OCI-LY7 (cell line): ENCODE measurements around the gene TOMM5. TPM values are rescaled to one million over a fixed set of nuclear protein-coding genes. Genes with fewer than 3 reads are reported as not detected.
A peak's percentile ranks its signal among the peaks of the same experiment; 100 is the strongest.

ENCODE experiments used
- Bru-seq: library from RNA; stranded (reverse); fragments of 400-500 nt; gene quantifications from one replicate; lab custom pipeline; 2021; lab: Mats Ljungman, UMichigan
- BruChase-seq, 2 experiments: library from RNA; stranded (reverse); fragments of 400-500 nt; gene quantifications; one replicate each; lab custom pipeline; 2021; lab: Mats Ljungman, UMichigan
- BruUV-seq: library from RNA; stranded (reverse); fragments of 400-500 nt; replicated peaks from 2 replicates; lab custom pipeline; 2021; lab: Mats Ljungman, UMichigan
- CTCF ChIA-PET: fragments of 300-600 bp; sonication (Branson Sonifier 250); formaldehyde crosslinking; loops from one replicate; lab custom pipeline; 2022; ENCODE audit warnings: antibody characterized with exemption; ENCODE audit not compliant: unreplicated experiment; lab: Charles Lee
- POLR2A ChIA-PET: fragments of 300-600 bp; sonication (Branson Sonifier 250); formaldehyde crosslinking; loops from one replicate; lab custom pipeline; 2022; ENCODE audit warnings: antibody characterized with exemption; lab: Charles Lee
- DNase-seq: peaks from one replicate; pipeline ENCODE4 v3.0.0-alpha.2; 2015; ENCODE audit warnings: low spot score
- H2AFZ ChIP-seq: fragments of 200-600 bp; sonication (generic), shearing (Covaris generic); 2 replicates; pipeline ENCODE4 v1.6.1; 2014; ENCODE audit warnings: mild to moderate bottlenecking, antibody characterized with exemption, low read length, moderate library complexity
- H3K27ac ChIP-seq: fragments of 200-600 bp; sonication (generic); 2 replicates; pipeline ENCODE4 v1.5.1; 2014; ENCODE audit warnings: mixed run types, low read depth, mild to moderate bottlenecking, moderate library complexity, low read length, inconsistent platforms; ENCODE audit not compliant: poor library complexity, severe bottlenecking
- H3K36me3 ChIP-seq: fragments of 200-600 bp; sonication (generic); 2 replicates; pipeline ENCODE4 v1.6.1; 2014; ENCODE audit warnings: mild to moderate bottlenecking, antibody characterized with exemption, low read length, moderate library complexity, mixed read lengths; ENCODE audit not compliant: insufficient read depth
- H3K4me1 ChIP-seq: fragments of 200-600 bp; sonication (generic); 2 replicates; pipeline ENCODE4 v1.5.1; 2014; ENCODE audit warnings: mild to moderate bottlenecking, low read length; ENCODE audit not compliant: insufficient read depth, poor library complexity, severe bottlenecking
- H3K4me2 ChIP-seq: fragments of 200-600 bp; sonication (generic); 2 replicates; pipeline ENCODE4 v1.6.1; 2014; ENCODE audit warnings: mild to moderate bottlenecking, low read length
- H3K4me3 ChIP-seq: fragments of 200-600 bp; sonication (generic); 2 replicates; pipeline ENCODE4 v1.5.1; 2014; ENCODE audit warnings: mild to moderate bottlenecking, low read depth, low read length; ENCODE audit not compliant: poor library complexity, severe bottlenecking
- H3K79me2 ChIP-seq: fragments of 200-600 bp; sonication (generic); 2 replicates; pipeline ENCODE4 v1.6.1; 2016; ENCODE audit warnings: low read depth, mild to moderate bottlenecking, low read length, moderate library complexity, mixed read lengths; ENCODE audit not compliant: insufficient read depth
- H3K9me2 ChIP-seq: fragments of 200-600 bp; sonication (generic); 2 replicates; pipeline ENCODE4 v1.6.1; 2016; ENCODE audit warnings: mild to moderate bottlenecking, low read length, mixed read lengths; ENCODE audit not compliant: insufficient read depth
- H3K9me3 ChIP-seq: fragments of 200-600 bp; sonication (generic); 2 replicates; pipeline ENCODE4 v1.6.1; 2014; ENCODE audit warnings: mild to moderate bottlenecking, mixed run types, low read length, mixed read lengths
- H4K20me1 ChIP-seq: fragments of 200-600 bp; sonication (generic); 2 replicates; pipeline ENCODE4 v1.6.1; 2014; ENCODE audit warnings: mild to moderate bottlenecking, antibody characterized with exemption, low read length, moderate library complexity, mixed read lengths; ENCODE audit not compliant: insufficient read depth
- CTCF ChIP-seq: fragments of 200-600 bp; sonication (generic); conservative IDR thresholded peaks from 2 replicates; pipeline ENCODE4 v1.5.1; 2014; ENCODE audit warnings: mild to moderate bottlenecking, antibody characterized with exemption, low read length, moderate library complexity, mixed read lengths
- EZH2phosphoT487 ChIP-seq: fragments of 200-600 bp; sonication (generic); IDR thresholded peaks from 2 replicates; pipeline ENCODE4 v1.6.1; 2018; ENCODE audit warnings: low read depth, borderline replicate concordance, mild to moderate bottlenecking, mixed run types, antibody characterized with exemption, low read length, moderate library complexity, mixed read lengths
- intact Hi-C: fragments of 100-400 bp; cut with micrococcal nuclease; formaldehyde crosslinking; loops from one replicate; pipeline ENCODE4 v1.10.0; 2022; ENCODE audit not compliant: unreplicated experiment
- long read RNA-seq: library from polyadenylated mRNA; stranded (forward); transcript quantifications from one replicate; pipeline ENCODE4 v2.0.0, GENCODE V29; 2022
- total RNA-seq, 2 experiments: library from RNA; depleted of rRNA in 1 of 2; stranded (reverse); fragments of >200 nt in 1 of 2; shearing (Covaris generic) in 1 of 2; gene quantifications; 2 replicates each; pipeline ENCODE4 v1.2.3, GENCODE V29; 2014 to 2022

TOMM5 gene
- total RNA-seq (2014; rRNA removed; shearing (Covaris generic)): 215 and 231 TPM in 2 replicates
- total RNA-seq (2022): 124 and 132 TPM in 2 replicates
- percentile 97 among the genes with signal in this experiment for Bru-seq, nascent RNA
- BruChase-seq, experiment 1, labeled RNA remaining after a 6-hour chase: percentile 98 among the genes with signal in this experiment
- percentile 97 among the genes with signal in this experiment for BruChase-seq, experiment 2, labeled RNA remaining after a 2-hour chase
- long read RNA-seq, transcript TOMM5-201 (2 exons, 751 nt): major isoform, 215 of 232 reads
- long read RNA-seq, transcript TOMM5-202 (2 exons, 808 nt): minor isoform, 6 of 232 reads
- long read RNA-seq, partial matches to known transcripts: 3 of 232 reads
- long read RNA-seq, other reads (novel, unspliced or antisense): 3 of 232 reads

- no peak for TF ChIP-seq EZH2phosphoT487
- TF ChIP-seq CTCF: no peak
- Histone ChIP-seq H3K36me3 (peaks cover 39% of the 10 kb centered on the region), H3K27ac (peak within 1 kb of the TSS; percentile 52), H3K79me2 (peaks cover 56% of the 10 kb centered on the region), H3K4me3 (peak within 1 kb of the TSS; percentile 78), H2AFZ (peak within 1 kb of the TSS; percentile 47; the same call in 1 of the 2 replicates), H3K4me1 (peaks cover 47% of the 10 kb centered on the region), H3K4me2 (peak within 1 kb of the TSS; percentile 87), H3K9me2 (no peaks in the 10 kb centered on the region), H3K9me3 (no peaks in the 10 kb centered on the region), H4K20me1 (peaks cover 26% of the 10 kb centered on the region)
- ChIA-PET POLR2A (interaction anchor here (0.6 to 4.8 kb wide), 15 partner anchors 8 to 1175 kb away, joined by 3 to 37 read pairs (median 3); partner anchors contain the start of genes EXOSC3, FBXO10 and POLR1E), CTCF (interaction anchor here (0.6 to 0.7 kb wide), 2 partner anchors 9 to 107 kb away, joined by 3 read pairs; no protein-coding TSS in a partner anchor)
- intact Hi-C loops: loop anchor here (5.0 kb wide), 4 partner anchors 105 to 310 kb away; partner anchors contain the start of genes DCAF10, POLR1E and SLC25A51
- peak; percentile 89 for DNase-seq
- TSS peak; percentile 45 for BruUV-seq
These were observed at the start of gene TOMM5 for GRCh38 chr9:37592108-37592951. Gene TOMM5, minus strand, starts transcription at chr9:37592597. Its CDS starts 65 bp downstream, at chr9:37592532.

GRCh38 chr9:37641331-37641730 is 48.9 kb upstream of the TOMM5 start:
- no peaks in the 10 kb centered on the region for H3K9me3 ChIP-seq
- H4K20me1 ChIP-seq: no peaks in the 10 kb centered on the region
- no peak overlapping the region for H3K4me2 ChIP-seq
- no peak overlapping the region for H3K27ac ChIP-seq
- ChIA-PET POLR2A (interaction anchor here (0.5 kb wide), 1 partner anchor 71 kb away, joined by 3 read pairs; no protein-coding TSS in a partner anchor), CTCF (no interaction called here)
- no peak overlapping the region for H3K4me3 ChIP-seq
- no peak for DNase-seq
- TF ChIP-seq CTCF (no peak), EZH2phosphoT487 (no peak)
- no peaks in the 10 kb centered on the region for H3K36me3 ChIP-seq
- no peaks in the 10 kb centered on the region for H3K79me2 ChIP-seq
- intact Hi-C loops: no loop called here
- no peaks in the 10 kb centered on the region for H3K4me1 ChIP-seq
- H3K9me2 ChIP-seq: no peaks in the 10 kb centered on the region
- BruUV-seq: no TSS peak
- no peak overlapping the region for H2AFZ ChIP-seq
